K562 (cell line): Measurements from ENCODE around the gene FCHO1. TPM values are rescaled to one million over a fixed set of nuclear protein-coding genes. Genes with fewer than 3 reads are reported as not detected.

Source experiments
- ATAC-seq: fragments of 200-7000 bp; cut with Tn5 transposase; 3 replicates; pipeline ENCODE4 v1.9.1; 2020; ENCODE audit warnings: moderate library complexity
- BruUV-seq: library from RNA; stranded (reverse); fragments of 400-500 nt; replicated peaks from 2 replicates; lab custom pipeline; 2021; lab: Mats Ljungman, UMichigan
- CTCF ChIA-PET: fragments of 300-600 bp; formaldehyde crosslinking; extraction: SDS; loops from one replicate; lab custom pipeline; 2021; ENCODE audit warnings: low intra/inter-chr PET ratio; lab: Yijun Ruan, JAX
- POLR2A ChIA-PET: fragments of 300-600, 350-650 bp; sonication (Branson Sonifier 250); formaldehyde crosslinking; extraction: SDS; loops from one replicate; lab custom pipeline; 2021; ENCODE audit warnings: antibody characterized with exemption, inconsistent platforms; lab: Yijun Ruan, JAX
- DNase-seq, 4 experiments: peaks; one replicate each; pipeline versions ENCODE4 v3.0.0 to v3.0.0-alpha.2; 2011 to 2018; ENCODE audit warnings: low spot score in 3 of 4, mixed read lengths in 3 of 4; ENCODE audit errors: extremely low read depth in 1 of 4
- FAIRE-seq: peaks from 2 replicates; lab custom pipeline; 2011; peaks lifted over from hg19 to GRCh38; lab: Jason Lieb, UNC
- H2AFZ ChIP-seq: 2 replicates; pipeline ENCODE4 v1.6.0; 2011; ENCODE audit warnings: low read depth, low read length, control low read depth, inconsistent platforms
- H3K27ac ChIP-seq: fragments of 200-600 bp; 3 replicates; pipeline ENCODE4 v1.8.0; 2011; ENCODE audit warnings: low read depth, mild to moderate bottlenecking, control low read depth, inconsistent platforms, low read length, moderate library complexity, mixed read lengths; ENCODE audit errors: extremely low read depth
- H3K27me3 ChIP-seq, 2 experiments: fragments of 300-600 bp in 1 of 2; 2 replicates in 1 of 2; 3 replicates in 1 of 2; pipeline versions ENCODE4 v1.6.0 to v1.8.0; 2011; ENCODE audit warnings: inconsistent platforms in 2 of 2, low read length in 2 of 2, mild to moderate bottlenecking in 1 of 2, mixed read lengths in 1 of 2, moderate library complexity in 1 of 2; ENCODE audit not compliant: control insufficient read depth in 2 of 2, insufficient read depth in 2 of 2
- H3K36me3 ChIP-seq: fragments of 300-600 bp; 3 replicates; pipeline ENCODE4 v1.8.0; 2011; ENCODE audit warnings: mild to moderate bottlenecking, low read length, inconsistent platforms; ENCODE audit not compliant: control insufficient read depth, insufficient read depth
- H3K4me1 ChIP-seq, 2 experiments: fragments of 200-600 bp in 1 of 2; replicated peaks in 1 of 2; 2 replicates in 1 of 2; 3 replicates in 1 of 2; pipeline versions ENCODE4 v1.5.1 to v1.8.0; 2011; ENCODE audit warnings: inconsistent platforms in 2 of 2, low read length in 2 of 2, mild to moderate bottlenecking in 1 of 2, mixed read lengths in 1 of 2, moderate library complexity in 1 of 2; ENCODE audit not compliant: control insufficient read depth in 2 of 2, insufficient read depth in 2 of 2
- H3K4me2 ChIP-seq: 2 replicates; pipeline ENCODE4 v1.6.1; 2011; ENCODE audit warnings: low read length, control low read depth, inconsistent platforms, mixed read lengths; ENCODE audit not compliant: insufficient read depth
- H3K4me3 ChIP-seq: fragments of 200-600 bp; sonication (generic), shearing (Covaris generic); 2 replicates; pipeline ENCODE4 v1.5.1; 2016; ENCODE audit warnings: control low read depth, inconsistent platforms
- H3K79me2 ChIP-seq: fragments of 200-600 bp; 3 replicates; pipeline ENCODE4 v1.8.0; 2011; ENCODE audit warnings: low read length, inconsistent platforms; ENCODE audit not compliant: control insufficient read depth, insufficient read depth
- H3K9ac ChIP-seq, 2 experiments: 2 replicates each; pipeline versions ENCODE4 v1.6.0 to v1.6.1; 2011; ENCODE audit warnings: low read depth in 2 of 2, low read length in 2 of 2, control low read depth in 1 of 2, inconsistent platforms in 1 of 2, mild to moderate bottlenecking in 1 of 2, mixed read lengths in 1 of 2; ENCODE audit not compliant: insufficient read depth in 1 of 2
- H3K9me1 ChIP-seq: one replicate; pipeline ENCODE4 v1.6.0; 2011; ENCODE audit warnings: inconsistent platforms, mild to moderate bottlenecking, low read length, moderate library complexity; ENCODE audit not compliant: control insufficient read depth, insufficient read depth
- H3K9me3 ChIP-seq: replicated peaks from 2 replicates; pipeline ENCODE4 v1.5.1; 2011; ENCODE audit warnings: low read depth, low read length, inconsistent platforms; ENCODE audit not compliant: control insufficient read depth, insufficient read depth
- H4K20me1 ChIP-seq: replicated peaks from 2 replicates; pipeline ENCODE4 v1.6.1; 2011; ENCODE audit warnings: low read length, inconsistent platforms, mixed read lengths; ENCODE audit not compliant: control insufficient read depth, insufficient read depth
- FOXK2 ChIP-seq, 2 experiments: fragments of 450-650 bp; IDR thresholded peaks in 1 of 2; conservative IDR thresholded peaks in 1 of 2; 2 replicates each; pipeline ENCODE4 v1.6.1; 2016; ENCODE audit warnings: low read depth in 2 of 2, mild to moderate bottlenecking in 1 of 2
- NFE2L1 ChIP-seq: fragments of 450-650 bp; IDR thresholded peaks from 2 replicates; pipeline ENCODE4 v1.6.1; 2016; ENCODE audit warnings: missing genetic modification characterization, low read depth, mild to moderate bottlenecking, missing compliant biosample characterization, moderate library complexity, borderline replicate concordance
- SAFB ChIP-seq: fragments of 200-400 bp; formaldehyde crosslinking; IDR thresholded peaks from 2 replicates; pipeline ENCODE4 v1.6.1; 2017; ENCODE audit warnings: low read depth, low read length, borderline replicate concordance
- SRSF7 ChIP-seq: fragments of 200-400 bp; formaldehyde crosslinking; optimal IDR thresholded peaks from 2 replicates; pipeline ENCODE3; 2017; ENCODE audit warnings: mild to moderate bottlenecking, low read depth, low read length
- ZFP36 ChIP-seq: fragments of 150-350 bp; IDR thresholded peaks from 2 replicates; pipeline ENCODE4 v1.6.1; 2018; ENCODE audit warnings: low read length, low read depth; ENCODE audit not compliant: partially characterized antibody
- ZNF76 ChIP-seq: fragments of 250-450 bp; sonication (Bioruptor Pico); IDR thresholded peaks from 2 replicates; pipeline ENCODE4 v1.4.0; 2020; ENCODE audit warnings: mild to moderate bottlenecking, moderate library complexity, borderline replicate concordance
- ZNF766 ChIP-seq: fragments of 200-800 bp; sonication (Bioruptor generic); conservative IDR thresholded peaks from 2 replicates; pipeline ENCODE4 v1.6.1; 2016; ENCODE audit warnings: missing genetic modification characterization, missing compliant biosample characterization
- WGBS: fragments of 100-300 bp; shearing (Covaris generic); methylation state at CpG from one replicate; pipeline ENCODE4 v1.1.6; 2016; ENCODE audit warnings: low coverage, mixed read lengths; ENCODE audit not compliant: insufficient coverage; ENCODE audit errors: missing lambda C conversion rate; 5-methylcytosine and 5-hydroxymethylcytosine counted together
- in situ Hi-C: fragments of 300-500 bp; cut with MboI; formaldehyde crosslinking; loops from 4 replicates; pipeline ENCODE4 v1.15.0; 2018; ENCODE audit warnings: inconsistent platforms, mixed read lengths
- intact Hi-C: fragments of 100-400 bp; cut with micrococcal nuclease; formaldehyde crosslinking; loops from 2 replicates; pipeline ENCODE4 v1.14.2; 2022
- polyA plus RNA-seq, 8 experiments: library from polyadenylated mRNA; depleted of rRNA in 4 of 8; stranded (reverse) in 5 of 8; unstranded in 3 of 8; fragments of >200 nt; fragmentation: Nextera tagmentation in 2 of 8; fragmentation: Illumina TruSeq in 1 of 8; extraction: Ambion mirVana in 2 of 8; extraction: Trizol in 1 of 8; gene quantifications; 2 replicates each; pipeline versions ENCODE4 v1.2.1 to v1.2.3, GENCODE V29; 2011 to 2014; ENCODE audit warnings: inconsistent platforms in 1 of 8, missing spikeins in 1 of 8
- total RNA-seq, 7 experiments: library from RNA; depleted of rRNA in 6 of 7; stranded (reverse); fragments of >200 nt in 6 of 7; fragmentation: Illumina TruSeq in 2 of 7; extraction: Trizol in 2 of 7; gene quantifications; 2 replicates each; pipeline versions ENCODE4 v1.2.1 to v1.2.3, GENCODE V29; 2011 to 2021; ENCODE audit warnings: low replicate concordance in 1 of 7
- TF ChIP-seq, protein P1 (sequence below): fragments of 450-650 bp; IDR thresholded peaks from 2 replicates; pipeline ENCODE4 v1.6.1; 2018; ENCODE audit warnings: mild to moderate bottlenecking, low read depth; ENCODE audit not compliant: partially characterized antibody
- TF ChIP-seq, protein P2 (sequence below): fragments of 450-650 bp; formaldehyde crosslinking; IDR thresholded peaks from 2 replicates; pipeline ENCODE4 v1.4.0; 2020; ENCODE audit warnings: mild to moderate bottlenecking, mixed read lengths
- TF ChIP-seq, protein P3 (sequence below), 2 experiments: IDR thresholded peaks; 2 replicates each; pipeline ENCODE4 v1.6.1; 2012; ENCODE audit warnings: improper control_type of control experiment in 2 of 2, low read depth in 2 of 2, low read length in 2 of 2, borderline replicate concordance in 1 of 2

The FCHO1 gene
- total and polyA plus RNA-seq, 9 of the 15 experiments (the other 6 are each of a cell fraction or from before 2014, with no cell fraction given), result 0.21 to 58.9 (median 18.3) TPM

DNA sequence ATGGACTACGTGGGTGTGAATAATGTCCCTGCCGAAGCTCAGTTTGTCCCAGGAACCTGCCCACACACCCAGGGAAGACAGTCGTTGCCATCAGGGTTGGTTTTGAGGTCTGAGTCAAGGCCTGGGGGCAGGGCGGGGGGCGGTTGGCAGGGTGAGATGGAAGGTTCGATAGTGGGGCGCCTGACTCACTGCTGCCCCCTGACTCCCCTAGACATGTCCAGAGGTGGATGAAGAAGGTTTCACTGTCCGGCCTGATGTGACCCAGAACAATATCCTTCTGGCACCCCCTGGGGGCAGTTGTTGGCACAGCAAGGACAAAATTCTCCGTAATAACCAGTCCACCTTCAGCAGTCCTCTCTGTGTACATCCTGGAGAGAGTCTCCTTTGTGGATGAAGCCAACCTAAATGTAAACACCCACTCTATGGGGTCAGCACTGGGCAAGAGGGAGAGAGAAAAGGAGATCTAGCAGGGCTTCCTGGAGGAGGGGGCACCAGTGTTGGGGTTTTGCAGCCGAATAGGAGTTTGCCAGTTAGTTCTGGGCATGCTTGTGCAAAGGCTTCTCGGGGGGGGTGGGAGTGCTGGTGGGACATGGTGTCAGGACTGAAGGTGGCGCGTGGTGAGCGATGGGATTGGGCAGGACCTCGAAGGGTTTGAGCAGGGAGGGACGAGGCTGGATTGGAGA lies 24.1 kb downstream of the FCHO1 start (continued):
- TF ChIP-seq, protein P1, sequence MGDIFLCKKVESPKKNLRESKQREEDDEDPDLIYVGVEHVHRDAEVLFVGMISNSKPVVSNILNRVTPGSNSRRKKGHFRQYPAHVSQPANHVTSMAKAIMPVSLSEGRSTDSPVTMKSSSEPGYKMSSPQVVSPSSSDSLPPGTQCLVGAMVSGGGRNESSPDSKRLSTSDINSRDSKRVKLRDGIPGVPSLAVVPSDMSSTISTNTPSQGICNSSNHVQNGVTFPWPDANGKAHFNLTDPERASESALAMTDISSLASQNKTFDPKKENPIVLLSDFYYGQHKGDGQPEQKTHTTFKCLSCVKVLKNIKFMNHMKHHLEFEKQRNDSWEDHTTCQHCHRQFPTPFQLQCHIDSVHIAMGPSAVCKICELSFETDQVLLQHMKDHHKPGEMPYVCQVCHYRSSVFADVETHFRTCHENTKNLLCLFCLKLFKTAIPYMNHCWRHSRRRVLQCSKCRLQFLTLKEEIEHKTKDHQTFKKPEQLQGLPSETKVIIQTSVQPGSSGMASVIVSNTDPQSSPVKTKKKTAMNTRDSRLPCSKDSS, result no peak
- TF ChIP-seq ZNF76 (CRISPR knock-in tag), result no peak
- peak; percentile 70 for TF ChIP-seq ZFP36
- TF ChIP-seq NFE2L1 (tag), result no peak
- TF ChIP-seq, all 486 proteins: peak for 24

DNA sequence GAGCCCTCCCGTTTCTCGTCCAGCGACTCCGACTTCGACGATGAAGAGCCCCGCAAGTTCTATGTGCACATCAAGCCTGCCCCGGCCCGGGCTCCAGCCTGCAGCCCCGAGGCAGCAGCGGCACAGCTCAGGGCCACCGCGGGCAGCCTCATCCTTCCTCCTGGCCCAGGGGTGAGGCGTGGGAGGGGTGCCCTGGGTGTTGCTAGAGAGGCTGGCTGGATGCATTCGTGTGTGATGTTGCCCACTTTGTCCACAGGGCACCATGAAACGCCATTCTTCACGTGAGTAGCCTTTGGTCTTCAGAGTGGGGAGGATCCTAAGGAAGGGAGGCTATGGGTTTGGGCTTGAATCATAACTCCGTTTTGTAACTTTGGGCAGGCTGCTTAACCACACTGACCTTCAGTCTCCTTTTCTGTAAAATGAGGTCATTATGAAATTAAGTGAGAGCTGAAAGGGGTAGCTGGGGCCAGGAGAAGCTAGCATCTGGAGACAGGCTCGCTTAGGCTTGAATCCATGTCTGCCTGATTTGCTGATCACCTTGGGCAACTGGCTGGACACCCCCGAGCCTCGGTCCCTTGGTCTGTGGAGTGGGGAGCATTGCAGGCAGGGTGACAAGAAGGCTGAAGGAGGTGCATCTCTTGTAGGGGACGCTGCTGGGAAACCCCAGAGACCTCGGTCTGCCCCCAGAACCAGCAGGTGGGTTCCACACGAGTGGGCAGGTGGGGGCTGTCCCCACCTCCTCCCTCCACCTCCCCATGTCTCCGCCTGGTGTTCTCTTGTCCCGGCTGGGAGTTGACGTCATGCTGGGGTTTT lies 24.9 kb downstream of the FCHO1 start:
- no peak overlapping the region for H2AFZ ChIP-seq
- peak overlapping the region in 1 of 2 experiments; percentile 10; a peak in 1 of 4 replicates for H3K9ac ChIP-seq
- H3K9me1 ChIP-seq, result peaks cover 5% of the 10 kb centered on the region
- H3K36me3 ChIP-seq, result peaks cover 51% of the 10 kb centered on the region; the same call in 2 of the 3 replicates
- ATAC-seq, result no peak
- no peaks in the 10 kb centered on the region for H3K9me3 ChIP-seq
- H3K79me2 ChIP-seq, result no peaks in the 10 kb centered on the region
- H4K20me1 ChIP-seq, result peaks cover 4% of the 10 kb centered on the region; the same call in 1 of the 2 replicates
- POLR2A ChIA-PET, result interaction anchor here (0.5 to 1.2 kb wide), 3 partner anchors 57 to 94 kb away, joined by 3 read pairs; partner anchors contain the start of gene MAP1S
- no peak for FAIRE-seq
- in situ Hi-C loops, result no loop called here
- H3K4me1 ChIP-seq, result peaks cover 12 to 41% of the 10 kb centered on the region in 2 experiments
- CTCF ChIA-PET, result interaction anchor here (0.7 to 2.5 kb wide), 4 partner anchors 51 to 80 kb away, joined by 3 to 33 read pairs (median 4); no protein-coding TSS in a partner anchor
- no peak for DNase-seq
- H3K27me3 ChIP-seq, result no peaks in the 10 kb centered on the region
- 83% methylated on average over 20 of the region's 27 CpGs for WGBS
- H3K4me3 ChIP-seq, result no peak overlapping the region
- no TSS peak for BruUV-seq
- no peak overlapping the region for H3K27ac ChIP-seq
- intact Hi-C loops, result loop anchor here (2.0 kb wide), 1 partner anchor 71 kb away; no protein-coding TSS in a partner anchor
- H3K4me2 ChIP-seq, result no peak overlapping the region
- TF ChIP-seq, protein P2, sequence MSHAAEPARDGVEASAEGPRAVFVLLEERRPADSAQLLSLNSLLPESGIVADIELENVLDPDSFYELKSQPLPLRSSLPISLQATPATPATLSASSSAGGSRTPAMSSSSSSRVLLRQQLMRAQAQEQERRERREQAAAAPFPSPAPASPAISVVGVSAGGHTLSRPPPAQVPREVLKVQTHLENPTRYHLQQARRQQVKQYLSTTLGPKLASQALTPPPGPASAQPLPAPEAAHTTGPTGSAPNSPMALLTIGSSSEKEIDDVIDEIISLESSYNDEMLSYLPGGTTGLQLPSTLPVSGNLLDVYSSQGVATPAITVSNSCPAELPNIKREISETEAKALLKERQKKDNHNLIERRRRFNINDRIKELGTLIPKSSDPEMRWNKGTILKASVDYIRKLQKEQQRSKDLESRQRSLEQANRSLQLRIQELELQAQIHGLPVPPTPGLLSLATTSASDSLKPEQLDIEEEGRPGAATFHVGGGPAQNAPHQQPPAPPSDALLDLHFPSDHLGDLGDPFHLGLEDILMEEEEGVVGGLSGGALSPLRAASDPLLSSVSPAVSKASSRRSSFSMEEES (CRISPR knock-in tag), result no peak
- TF ChIP-seq, protein P3, sequence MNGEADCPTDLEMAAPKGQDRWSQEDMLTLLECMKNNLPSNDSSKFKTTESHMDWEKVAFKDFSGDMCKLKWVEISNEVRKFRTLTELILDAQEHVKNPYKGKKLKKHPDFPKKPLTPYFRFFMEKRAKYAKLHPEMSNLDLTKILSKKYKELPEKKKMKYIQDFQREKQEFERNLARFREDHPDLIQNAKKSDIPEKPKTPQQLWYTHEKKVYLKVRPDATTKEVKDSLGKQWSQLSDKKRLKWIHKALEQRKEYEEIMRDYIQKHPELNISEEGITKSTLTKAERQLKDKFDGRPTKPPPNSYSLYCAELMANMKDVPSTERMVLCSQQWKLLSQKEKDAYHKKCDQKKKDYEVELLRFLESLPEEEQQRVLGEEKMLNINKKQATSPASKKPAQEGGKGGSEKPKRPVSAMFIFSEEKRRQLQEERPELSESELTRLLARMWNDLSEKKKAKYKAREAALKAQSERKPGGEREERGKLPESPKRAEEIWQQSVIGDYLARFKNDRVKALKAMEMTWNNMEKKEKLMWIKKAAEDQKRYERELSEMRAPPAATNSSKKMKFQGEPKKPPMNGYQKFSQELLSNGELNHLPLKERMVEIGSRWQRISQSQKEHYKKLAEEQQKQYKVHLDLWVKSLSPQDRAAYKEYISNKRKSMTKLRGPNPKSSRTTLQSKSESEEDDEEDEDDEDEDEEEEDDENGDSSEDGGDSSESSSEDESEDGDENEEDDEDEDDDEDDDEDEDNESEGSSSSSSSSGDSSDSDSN (IDR thresholded peaks at IDR 0.05; ENCODE audit: borderline replicate concordance in 1 of 2, low read depth in 2 of 2, low read length in 2 of 2), result no peak
- TF ChIP-seq ZNF766 (CRISPR knock-in tag) (no peak), SRSF7 (no peak), SAFB (no peak), FOXK2 (conservative IDR thresholded peaks at IDR 0.05 in 1 of 2, IDR thresholded peaks at IDR 0.05 in 1 of 2; ENCODE audit: low read depth in 2 of 2) (no peak)
